GM21423 (cell line): Measurements from ENCODE around the gene BCOR.

Experiments
- ATAC-seq: cut with Tn5 transposase; IDR thresholded peaks from one replicate; pipeline ENCODE4 v1.9.1; 2021; ENCODE audit warnings: mild to moderate bottlenecking, moderate library complexity; ENCODE audit not compliant: unreplicated experiment

Gene BCOR

GRCh38 chrX:40068048-40068447 lies 29.7 kb downstream of the BCOR start:
- ATAC-seq = no peak

- no peak for ATAC-seq
Measured at GRCh38 chrX:40066700-40067099, 31.1 kb downstream of the BCOR start.

GRCh38 chrX:40065296-40066046 lies 32.3 kb downstream of the BCOR start:
- no peak for ATAC-seq

GRCh38 chrX:40064055-40064597 lies 33.6 kb downstream of the BCOR start:
- no peak for ATAC-seq

- no peak for ATAC-seq
Measured at GRCh38 chrX:40063555-40063954, 34.2 kb downstream of the BCOR start.

GRCh38 chrX:40062525-40063155 lies 35.1 kb downstream of the BCOR start:
- ATAC-seq = no peak

- no peak for ATAC-seq
Measured at GRCh38 chrX:40061871-40062524, 35.8 kb downstream of the BCOR start.

- no peak for ATAC-seq
Measured at GRCh38 chrX:40061005-40061404, 36.8 kb downstream of the BCOR start.

- ATAC-seq = no peak
Measured at GRCh38 chrX:40060356-40060845, 37.4 kb downstream of the BCOR start.

- ATAC-seq = no peak
Measured at GRCh38 chrX:40058719-40059118, 39.0 kb downstream of the BCOR start.

- no peak for ATAC-seq
Measured at GRCh38 chrX:40057405-40057804, 40.4 kb downstream of the BCOR start.

GRCh38 chrX:40056420-40056819 lies 41.3 kb downstream of the BCOR start:
- ATAC-seq = no peak

GRCh38 chrX:40055495-40055894 lies 42.3 kb downstream of the BCOR start:
- no peak for ATAC-seq

- ATAC-seq = no peak
Measured at GRCh38 chrX:40054793-40055192, 43.0 kb downstream of the BCOR start.

GRCh38 chrX:40050532-40050931 lies 47.2 kb downstream of the BCOR start:
- ATAC-seq = no peak

- ATAC-seq = no peak
Measured at GRCh38 chrX:40049084-40049641, 48.6 kb downstream of the BCOR start.

- ATAC-seq = no peak
Measured at GRCh38 chrX:40047485-40047884, 50.3 kb downstream of the BCOR start.

- no peak for ATAC-seq
Measured at GRCh38 chrX:40043895-40044294, 53.9 kb downstream of the BCOR start.

- no peak for ATAC-seq
Measured at GRCh38 chrX:40041915-40042314, 55.8 kb downstream of the BCOR start.

GRCh38 chrX:40040686-40041461 lies 56.9 kb downstream of the BCOR start:
- ATAC-seq = no peak

- no peak for ATAC-seq
Measured at GRCh38 chrX:40039887-40040286, 57.9 kb downstream of the BCOR start.
